Activated CD4-positive, alpha-beta T cell treated with anti-CD3 and anti-CD28 coated beads for 48 hours (primary cell): ENCODE data around the gene SLC37A2.
"Not testable (repeated sequence)": the region's sequence is repeated elsewhere in the genome, so short reads cannot be mapped to it uniquely, and the experiment has no call there.

Experiments
- DNase-seq: peaks from one replicate; pipeline ENCODE4 v3.0.0-alpha.2; 2020

Gene SLC37A2

GRCh38 chr11:125062931-125063428 lies at the start of gene SLC37A2:
Gene SLC37A2, plus strand, starts transcription at chr11:125063305. Its CDS starts 63 bp downstream, at chr11:125063368.
- DNase-seq = peak; percentile 59

- no peak for DNase-seq
Observed at GRCh38 chr11:125016413-125016812, 46.7 kb upstream of the SLC37A2 start.

- DNase-seq = no peak
Observed at GRCh38 chr11:125020342-125020741, 42.8 kb upstream of the SLC37A2 start.

GRCh38 chr11:125022551-125022950 lies 40.6 kb upstream of the SLC37A2 start:
- DNase-seq = no peak

- DNase-seq = no peak
Observed at GRCh38 chr11:125025968-125026367, 37.1 kb upstream of the SLC37A2 start.

GRCh38 chr11:125029431-125029830 lies 33.7 kb upstream of the SLC37A2 start:
- DNase-seq = not testable (repeated sequence)

- no peak for DNase-seq
Observed at GRCh38 chr11:125036933-125037332, 26.2 kb upstream of the SLC37A2 start.

- no peak for DNase-seq
Observed at GRCh38 chr11:125049164-125049792, 13.8 kb upstream of the SLC37A2 start.

GRCh38 chr11:125052047-125052446 lies 11.1 kb upstream of the SLC37A2 start:
- no peak for DNase-seq

GRCh38 chr11:125053167-125053566 lies 9.9 kb upstream of the SLC37A2 start:
- no peak for DNase-seq

GRCh38 chr11:125055107-125055715 lies 7.9 kb upstream of the SLC37A2 start:
- no peak for DNase-seq

- DNase-seq = not testable (repeated sequence)
Observed at GRCh38 chr11:125056111-125056510, 7.0 kb upstream of the SLC37A2 start.

GRCh38 chr11:125056931-125057692 lies 6.0 kb upstream of the SLC37A2 start:
- DNase-seq = no peak

- no peak for DNase-seq
Observed at GRCh38 chr11:125057693-125058016, 5.5 kb upstream of the SLC37A2 start.

- DNase-seq = no peak
Observed at GRCh38 chr11:125061281-125061680, 1.8 kb upstream of the SLC37A2 start.

GRCh38 chr11:125062218-125062930 lies 731 bp upstream of the SLC37A2 start:
- no peak for DNase-seq

GRCh38 chr11:125063429-125064043 lies 431 bp downstream of the SLC37A2 start:
- no peak for DNase-seq

- DNase-seq = no peak
Observed at GRCh38 chr11:125064070-125064469, 965 bp downstream of the SLC37A2 start.

GRCh38 chr11:125068368-125068767 lies 5.3 kb downstream of the SLC37A2 start:
- no peak for DNase-seq

GRCh38 chr11:125069008-125069407 lies 5.9 kb downstream of the SLC37A2 start:
- no peak for DNase-seq

- no peak for DNase-seq
Observed at GRCh38 chr11:125069796-125070195, 6.7 kb downstream of the SLC37A2 start.

GRCh38 chr11:125070699-125071254 lies 7.7 kb downstream of the SLC37A2 start:
- peak; percentile 38 for DNase-seq

- DNase-seq = no peak
Observed at GRCh38 chr11:125071435-125071834, 8.3 kb downstream of the SLC37A2 start.
